WTC11 (cell line): ENCODE data around the gene CTDSP2. TPM values are rescaled to one million over a fixed set of nuclear protein-coding genes. Genes with fewer than 3 reads are reported as not detected.

ENCODE experiments used
- ATAC-seq: fragments of 200-7000 bp; cut with Tn5 transposase; 2 replicates; pipeline ENCODE4 v1.10.0; 2021; ENCODE audit warnings: mild to moderate bottlenecking, moderate library complexity
- CTCF ChIA-PET: fragments of 300-600 bp; sonication (Branson Sonifier 250); formaldehyde crosslinking; loops from one replicate; lab custom pipeline; 2021; ENCODE audit warnings: antibody characterized with exemption; lab: Charles Lee
- POLR2A ChIA-PET: fragments of 350-600 bp; sonication (Branson Sonifier 250); formaldehyde crosslinking; loops from one replicate; lab custom pipeline; 2021; ENCODE audit warnings: antibody characterized with exemption; lab: Charles Lee
- DNase-seq: peaks from one replicate; pipeline ENCODE4 v3.0.0; 2021; ENCODE audit warnings: low spot score
- H3K27ac Mint-ChIP-seq: 2 replicates; pipeline ENCODE4 v1.8.0; 2021; ENCODE audit warnings: mixed read lengths
- H3K27me3 Mint-ChIP-seq: 2 replicates; pipeline ENCODE4 v1.8.0; 2021; ENCODE audit warnings: low read depth, mild to moderate bottlenecking, moderate library complexity, mixed read lengths
- H3K36me3 Mint-ChIP-seq: 2 replicates; pipeline ENCODE4 v1.8.0; 2021; ENCODE audit warnings: mixed read lengths
- H3K4me1 Mint-ChIP-seq: 2 replicates; pipeline ENCODE4 v1.8.0; 2022; ENCODE audit warnings: mixed read lengths
- H3K4me3 Mint-ChIP-seq: 2 replicates; pipeline ENCODE4 v1.8.0; 2021; ENCODE audit warnings: mild to moderate bottlenecking, moderate library complexity, mixed read lengths
- H3K9me3 Mint-ChIP-seq: 2 replicates; pipeline ENCODE4 v1.8.0; 2021; ENCODE audit warnings: mixed read lengths
- CREM ChIP-seq: sonication (generic); formaldehyde crosslinking; IDR thresholded peaks from 2 replicates; pipeline ENCODE4 v1.8.1; 2022; ENCODE audit warnings: mild to moderate bottlenecking, missing genetic modification reagents, moderate library complexity
- FOXJ3 ChIP-seq: sonication (generic); formaldehyde crosslinking; IDR thresholded peaks from 2 replicates; pipeline ENCODE4 v1.9.0; 2021; ENCODE audit warnings: missing genetic modification reagents, mild to moderate bottlenecking, borderline replicate concordance
- GTF2I ChIP-seq: fragments of 250-450 bp; sonication (Bioruptor Pico); conservative IDR thresholded peaks from 2 replicates; pipeline ENCODE4 v1.4.0; 2021; ENCODE audit warnings: mild to moderate bottlenecking
- MXD4 ChIP-seq: fragments of 250-450 bp; sonication (Bioruptor Pico); IDR thresholded peaks from 2 replicates; pipeline ENCODE4 v1.8.0; 2021; ENCODE audit warnings: mild to moderate bottlenecking, moderate library complexity, borderline replicate concordance
- RORB ChIP-seq: fragments of 250-450 bp; sonication (Bioruptor Pico); IDR thresholded peaks from 2 replicates; pipeline ENCODE4 v1.9.0; 2021; ENCODE audit warnings: mild to moderate bottlenecking
- SP1 ChIP-seq: sonication (generic); formaldehyde crosslinking; conservative IDR thresholded peaks from 2 replicates; pipeline ENCODE4 v1.8.1; 2022; ENCODE audit warnings: missing genetic modification reagents
- TEAD1 ChIP-seq: sonication (generic); formaldehyde crosslinking; IDR thresholded peaks from 2 replicates; pipeline ENCODE4 v1.8.0; 2022; ENCODE audit warnings: mild to moderate bottlenecking, missing genetic modification reagents
- total RNA-seq: library from RNA; stranded (reverse); gene quantifications from 3 replicates; pipeline ENCODE4 v1.2.3, GENCODE V29; 2021
- TF ChIP-seq, protein P1 (sequence below): sonication (generic); formaldehyde crosslinking; IDR thresholded peaks from 2 replicates; pipeline ENCODE4 v1.8.0; 2022; ENCODE audit warnings: missing genetic modification reagents
- TF ChIP-seq, protein P2 (sequence below): sonication (generic); formaldehyde crosslinking; IDR thresholded peaks from 2 replicates; pipeline ENCODE4 v1.8.1; 2023; ENCODE audit warnings: mild to moderate bottlenecking, missing genetic modification reagents
- TF ChIP-seq, protein P3 (sequence below): fragments of 250-450 bp; sonication (Bioruptor Pico); IDR thresholded peaks from 2 replicates; pipeline ENCODE4 v1.8.0; 2021; ENCODE audit warnings: mild to moderate bottlenecking
- TF ChIP-seq, protein P4 (sequence below): sonication (generic); formaldehyde crosslinking; IDR thresholded peaks from 2 replicates; pipeline ENCODE4 v1.8.1; 2023; ENCODE audit warnings: mild to moderate bottlenecking, missing genetic modification reagents
- TF ChIP-seq, protein P5 (sequence below): sonication (generic); formaldehyde crosslinking; IDR thresholded peaks from 2 replicates; pipeline ENCODE4 v1.8.1; 2022; ENCODE audit warnings: mild to moderate bottlenecking, moderate library complexity, missing genetic modification reagents
- TF ChIP-seq, protein P6 (sequence below): fragments of 250-450 bp; sonication (Bioruptor Pico); IDR thresholded peaks from 2 replicates; pipeline ENCODE4 v2.1.2; 2022; ENCODE audit warnings: mild to moderate bottlenecking, moderate library complexity

Gene CTDSP2
- total RNA-seq, 1 experiment from 2014 or later = 122 TPM

DNA sequence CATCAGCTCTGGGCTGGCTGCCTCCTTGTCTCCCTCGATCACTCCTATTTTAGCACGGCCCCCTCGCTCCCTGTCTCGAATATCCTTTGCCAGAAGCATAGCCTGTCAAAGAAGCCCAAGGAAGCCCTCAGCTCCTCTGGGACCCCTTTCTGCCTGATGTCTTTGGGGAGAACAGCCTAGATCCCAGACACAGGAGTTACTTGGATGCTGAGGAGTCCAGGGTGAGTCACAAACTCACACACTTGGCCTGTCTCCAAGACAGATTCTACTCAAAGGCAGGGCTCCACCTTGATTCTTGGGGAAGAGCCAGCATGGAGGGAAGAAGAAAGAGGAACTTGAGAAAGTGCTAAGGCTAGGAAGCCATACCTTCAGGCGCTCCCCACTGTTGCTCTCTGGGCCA is 36.1 kb downstream of the CTDSP2 start:
- ChIA-PET CTCF (no interaction called here), POLR2A (no interaction called here)
- no peak for DNase-seq
- Mint-ChIP-seq H3K4me1 (peaks cover 8% of the 10 kb centered on the region; the same call in 1 of the 2 replicates), H3K4me3 (no peak overlapping the region), H3K9me3 (no peaks in the 10 kb centered on the region), H3K27me3 (no peaks in the 10 kb centered on the region; the same call in 1 of the 2 replicates), H3K27ac (no peak overlapping the region), H3K36me3 (no peaks in the 10 kb centered on the region; the same call in 1 of the 2 replicates)
- no peak for TF ChIP-seq TEAD1 (CRISPR knock-in tag)
- no peak for ATAC-seq

DNA sequence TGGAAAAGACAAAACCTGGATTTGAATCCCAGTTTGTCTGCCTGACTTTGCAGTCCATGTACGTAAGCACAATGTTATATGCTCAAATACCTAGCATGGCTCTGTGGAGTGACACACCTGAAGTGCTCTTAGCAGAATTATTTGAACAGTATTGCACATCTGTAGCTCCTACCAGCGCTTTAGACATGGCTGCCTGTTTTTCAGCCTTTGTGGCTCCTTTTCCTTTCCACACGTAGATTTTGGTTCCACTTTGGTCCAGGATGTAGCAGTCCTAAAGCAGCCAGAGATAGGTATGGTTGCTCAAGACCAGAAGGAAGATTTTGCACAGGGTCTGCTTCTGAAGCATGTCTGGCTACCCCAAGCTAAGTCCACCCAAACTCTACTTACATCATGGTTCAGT is 37.1 kb downstream of the CTDSP2 start:
- Mint-ChIP-seq H3K27me3 (no peaks in the 10 kb centered on the region), H3K36me3 (no peaks in the 10 kb centered on the region; the same call in 1 of the 2 replicates)
- no peak for ATAC-seq
- POLR2A ChIA-PET = no interaction called here
- TF ChIP-seq, protein P1, sequence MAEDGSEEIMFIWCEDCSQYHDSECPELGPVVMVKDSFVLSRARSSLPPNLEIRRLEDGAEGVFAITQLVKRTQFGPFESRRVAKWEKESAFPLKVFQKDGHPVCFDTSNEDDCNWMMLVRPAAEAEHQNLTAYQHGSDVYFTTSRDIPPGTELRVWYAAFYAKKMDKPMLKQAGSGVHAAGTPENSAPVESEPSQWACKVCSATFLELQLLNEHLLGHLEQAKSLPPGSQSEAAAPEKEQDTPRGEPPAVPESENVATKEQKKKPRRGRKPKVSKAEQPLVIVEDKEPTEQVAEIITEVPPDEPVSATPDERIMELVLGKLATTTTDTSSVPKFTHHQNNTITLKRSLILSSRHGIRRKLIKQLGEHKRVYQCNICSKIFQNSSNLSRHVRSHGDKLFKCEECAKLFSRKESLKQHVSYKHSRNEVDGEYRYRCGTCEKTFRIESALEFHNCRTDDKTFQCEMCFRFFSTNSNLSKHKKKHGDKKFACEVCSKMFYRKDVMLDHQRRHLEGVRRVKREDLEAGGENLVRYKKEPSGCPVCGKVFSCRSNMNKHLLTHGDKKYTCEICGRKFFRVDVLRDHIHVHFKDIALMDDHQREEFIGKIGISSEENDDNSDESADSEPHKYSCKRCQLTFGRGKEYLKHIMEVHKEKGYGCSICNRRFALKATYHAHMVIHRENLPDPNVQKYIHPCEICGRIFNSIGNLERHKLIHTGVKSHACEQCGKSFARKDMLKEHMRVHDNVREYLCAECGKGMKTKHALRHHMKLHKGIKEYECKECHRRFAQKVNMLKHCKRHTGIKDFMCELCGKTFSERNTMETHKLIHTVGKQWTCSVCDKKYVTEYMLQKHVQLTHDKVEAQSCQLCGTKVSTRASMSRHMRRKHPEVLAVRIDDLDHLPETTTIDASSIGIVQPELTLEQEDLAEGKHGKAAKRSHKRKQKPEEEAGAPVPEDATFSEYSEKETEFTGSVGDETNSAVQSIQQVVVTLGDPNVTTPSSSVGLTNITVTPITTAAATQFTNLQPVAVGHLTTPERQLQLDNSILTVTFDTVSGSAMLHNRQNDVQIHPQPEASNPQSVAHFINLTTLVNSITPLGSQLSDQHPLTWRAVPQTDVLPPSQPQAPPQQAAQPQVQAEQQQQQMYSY (CRISPR knock-in tag) = no peak
- TF ChIP-seq CREM (CRISPR knock-in tag) (no peak), MXD4 (CRISPR knock-in tag) (no peak), GTF2I (CRISPR knock-in tag) (no peak), FOXJ3 (CRISPR knock-in tag) (no peak), RORB (no peak)
- TF ChIP-seq, all 79 proteins: peak for 0
- Mint-ChIP-seq H3K9me3 (no peaks in the 10 kb centered on the region), H3K4me3 (no peak overlapping the region), H3K4me1 (peaks cover 2% of the 10 kb centered on the region; the same call in 1 of the 2 replicates), H3K27ac (no peak overlapping the region)
- no peak for DNase-seq
- CTCF ChIA-PET = no interaction called here

DNA sequence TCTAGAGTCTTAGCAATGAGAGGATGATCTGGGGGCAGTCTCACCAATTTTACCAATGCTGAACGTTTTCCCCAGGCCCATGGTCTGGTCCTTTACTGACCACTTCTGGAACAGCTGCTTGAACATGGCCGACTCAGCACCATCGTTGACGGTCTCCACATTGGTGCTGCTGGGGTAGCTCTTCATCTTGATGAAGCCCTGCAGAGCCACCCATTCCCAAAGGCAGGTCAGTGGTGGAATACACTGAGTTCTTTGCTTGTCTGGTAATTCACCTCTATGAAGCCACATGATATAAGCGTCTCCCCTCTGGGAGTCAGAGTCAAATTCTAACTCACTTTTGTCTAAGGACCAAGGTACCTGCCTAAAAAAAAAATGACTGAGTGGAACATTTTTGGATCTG is 38.2 kb downstream of the CTDSP2 start:
- ATAC-seq (no peak), DNase-seq (no peak)
- TF ChIP-seq, protein P2, sequence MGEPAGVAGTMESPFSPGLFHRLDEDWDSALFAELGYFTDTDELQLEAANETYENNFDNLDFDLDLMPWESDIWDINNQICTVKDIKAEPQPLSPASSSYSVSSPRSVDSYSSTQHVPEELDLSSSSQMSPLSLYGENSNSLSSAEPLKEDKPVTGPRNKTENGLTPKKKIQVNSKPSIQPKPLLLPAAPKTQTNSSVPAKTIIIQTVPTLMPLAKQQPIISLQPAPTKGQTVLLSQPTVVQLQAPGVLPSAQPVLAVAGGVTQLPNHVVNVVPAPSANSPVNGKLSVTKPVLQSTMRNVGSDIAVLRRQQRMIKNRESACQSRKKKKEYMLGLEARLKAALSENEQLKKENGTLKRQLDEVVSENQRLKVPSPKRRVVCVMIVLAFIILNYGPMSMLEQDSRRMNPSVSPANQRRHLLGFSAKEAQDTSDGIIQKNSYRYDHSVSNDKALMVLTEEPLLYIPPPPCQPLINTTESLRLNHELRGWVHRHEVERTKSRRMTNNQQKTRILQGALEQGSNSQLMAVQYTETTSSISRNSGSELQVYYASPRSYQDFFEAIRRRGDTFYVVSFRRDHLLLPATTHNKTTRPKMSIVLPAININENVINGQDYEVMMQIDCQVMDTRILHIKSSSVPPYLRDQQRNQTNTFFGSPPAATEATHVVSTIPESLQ = no peak
- TF ChIP-seq, protein P3, sequence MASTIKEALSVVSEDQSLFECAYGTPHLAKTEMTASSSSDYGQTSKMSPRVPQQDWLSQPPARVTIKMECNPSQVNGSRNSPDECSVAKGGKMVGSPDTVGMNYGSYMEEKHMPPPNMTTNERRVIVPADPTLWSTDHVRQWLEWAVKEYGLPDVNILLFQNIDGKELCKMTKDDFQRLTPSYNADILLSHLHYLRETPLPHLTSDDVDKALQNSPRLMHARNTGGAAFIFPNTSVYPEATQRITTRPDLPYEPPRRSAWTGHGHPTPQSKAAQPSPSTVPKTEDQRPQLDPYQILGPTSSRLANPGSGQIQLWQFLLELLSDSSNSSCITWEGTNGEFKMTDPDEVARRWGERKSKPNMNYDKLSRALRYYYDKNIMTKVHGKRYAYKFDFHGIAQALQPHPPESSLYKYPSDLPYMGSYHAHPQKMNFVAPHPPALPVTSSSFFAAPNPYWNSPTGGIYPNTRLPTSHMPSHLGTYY (CRISPR knock-in tag) = no peak
- ChIA-PET CTCF (interaction anchor here (1.0 kb wide), 1 partner anchor 52 kb away, joined by 3 read pairs; no protein-coding TSS in a partner anchor), POLR2A (no interaction called here)
- Mint-ChIP-seq H3K4me3 (no peak overlapping the region), H3K9me3 (no peaks in the 10 kb centered on the region), H3K36me3 (peaks cover 2% of the 10 kb centered on the region), H3K4me1 (no peaks in the 10 kb centered on the region), H3K27me3 (no peaks in the 10 kb centered on the region), H3K27ac (no peak overlapping the region)

DNA sequence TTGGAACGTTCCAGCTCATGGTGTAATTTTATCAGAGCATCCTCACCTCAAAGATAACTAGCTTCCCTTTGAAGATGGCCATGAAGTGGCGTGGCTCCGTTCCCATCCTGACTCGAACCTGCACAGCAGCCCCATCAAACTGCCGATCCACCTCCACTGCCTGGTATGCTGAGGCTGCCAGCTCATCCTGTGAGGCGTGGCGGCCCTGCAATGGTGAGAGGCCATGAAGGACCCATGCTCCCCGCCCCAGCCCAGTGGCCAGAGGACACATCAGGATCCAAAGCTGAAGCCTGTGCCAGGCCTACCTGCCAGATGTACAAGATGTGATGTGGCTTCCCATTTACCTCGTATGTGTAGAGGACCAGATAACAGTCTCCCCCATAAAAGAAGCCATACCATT is 39.2 kb downstream of the CTDSP2 start:
- no peak for DNase-seq
- Mint-ChIP-seq H3K27ac (no peak overlapping the region), H3K4me1 (no peaks in the 10 kb centered on the region), H3K9me3 (no peaks in the 10 kb centered on the region), H3K4me3 (no peak overlapping the region), H3K36me3 (peaks cover 2% of the 10 kb centered on the region), H3K27me3 (no peaks in the 10 kb centered on the region)
- ChIA-PET CTCF (no interaction called here), POLR2A (no interaction called here)
- TF ChIP-seq, protein P4, sequence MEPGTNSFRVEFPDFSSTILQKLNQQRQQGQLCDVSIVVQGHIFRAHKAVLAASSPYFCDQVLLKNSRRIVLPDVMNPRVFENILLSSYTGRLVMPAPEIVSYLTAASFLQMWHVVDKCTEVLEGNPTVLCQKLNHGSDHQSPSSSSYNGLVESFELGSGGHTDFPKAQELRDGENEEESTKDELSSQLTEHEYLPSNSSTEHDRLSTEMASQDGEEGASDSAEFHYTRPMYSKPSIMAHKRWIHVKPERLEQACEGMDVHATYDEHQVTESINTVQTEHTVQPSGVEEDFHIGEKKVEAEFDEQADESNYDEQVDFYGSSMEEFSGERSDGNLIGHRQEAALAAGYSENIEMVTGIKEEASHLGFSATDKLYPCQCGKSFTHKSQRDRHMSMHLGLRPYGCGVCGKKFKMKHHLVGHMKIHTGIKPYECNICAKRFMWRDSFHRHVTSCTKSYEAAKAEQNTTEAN (CRISPR knock-in tag) = no peak
- TF ChIP-seq, protein P5, sequence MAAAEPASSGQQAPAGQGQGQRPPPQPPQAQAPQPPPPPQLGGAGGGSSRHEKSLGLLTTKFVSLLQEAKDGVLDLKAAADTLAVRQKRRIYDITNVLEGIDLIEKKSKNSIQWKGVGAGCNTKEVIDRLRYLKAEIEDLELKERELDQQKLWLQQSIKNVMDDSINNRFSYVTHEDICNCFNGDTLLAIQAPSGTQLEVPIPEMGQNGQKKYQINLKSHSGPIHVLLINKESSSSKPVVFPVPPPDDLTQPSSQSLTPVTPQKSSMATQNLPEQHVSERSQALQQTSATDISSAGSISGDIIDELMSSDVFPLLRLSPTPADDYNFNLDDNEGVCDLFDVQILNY (CRISPR knock-in tag) = no peak
- no peak for TF ChIP-seq SP1 (CRISPR knock-in tag)
- TF ChIP-seq, protein P6, sequence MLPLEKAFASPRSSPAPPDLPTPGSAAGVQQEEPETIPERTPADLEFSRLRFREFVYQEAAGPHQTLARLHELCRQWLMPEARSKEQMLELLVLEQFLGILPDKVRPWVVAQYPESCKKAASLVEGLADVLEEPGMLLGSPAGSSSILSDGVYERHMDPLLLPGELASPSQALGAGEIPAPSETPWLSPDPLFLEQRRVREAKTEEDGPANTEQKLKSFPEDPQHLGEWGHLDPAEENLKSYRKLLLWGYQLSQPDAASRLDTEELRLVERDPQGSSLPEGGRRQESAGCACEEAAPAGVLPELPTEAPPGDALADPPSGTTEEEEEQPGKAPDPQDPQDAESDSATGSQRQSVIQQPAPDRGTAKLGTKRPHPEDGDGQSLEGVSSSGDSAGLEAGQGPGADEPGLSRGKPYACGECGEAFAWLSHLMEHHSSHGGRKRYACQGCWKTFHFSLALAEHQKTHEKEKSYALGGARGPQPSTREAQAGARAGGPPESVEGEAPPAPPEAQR (CRISPR knock-in tag) = no peak
- ATAC-seq = no peak
